ENCODE data around the gene RASSF3. TPM values are rescaled to one million over a fixed set of nuclear protein-coding genes. Genes with fewer than 3 reads are reported as not detected.

The RASSF3 gene
- total and polyA plus RNA-seq, 10 of the 15 experiments (the other 5 are each of a cell fraction or from before 2014, with no cell fraction given), result 6.9 to 62.4 (median 30.3) TPM

DNA sequence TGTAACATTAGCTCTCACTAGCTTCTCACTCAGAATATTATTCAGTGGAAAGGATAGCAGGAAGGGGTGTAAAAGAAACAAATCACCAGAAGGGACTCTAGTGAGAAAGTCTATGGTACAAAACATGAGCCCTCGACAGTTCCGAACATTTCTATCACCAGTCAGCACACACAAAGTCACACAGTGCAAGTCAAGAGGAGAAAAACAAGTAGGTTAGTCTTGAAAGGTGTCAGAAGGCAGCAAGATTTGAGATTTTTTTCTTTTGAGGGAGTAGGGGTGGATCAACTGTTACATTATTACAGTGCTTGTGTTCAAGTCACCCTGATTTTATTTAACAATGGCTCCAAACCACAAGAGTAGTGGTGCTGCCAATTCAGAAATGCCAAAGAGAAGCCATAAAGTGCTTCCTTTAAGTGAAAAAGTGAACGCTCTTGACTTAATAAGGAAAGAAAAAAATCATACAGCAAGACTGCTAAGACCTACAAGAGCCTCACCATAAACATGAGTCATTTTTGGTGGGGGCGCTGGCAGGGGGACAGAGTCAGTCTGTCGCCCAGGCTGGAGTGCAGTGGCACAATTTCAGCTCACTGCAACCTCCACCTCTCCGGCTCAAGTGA lies 106.7 kb downstream of the RASSF3 start:
- no peak overlapping the region for H3K27ac ChIP-seq (ENCODE audit: control insufficient read depth, insufficient read depth)
- ChIA-PET SMC1A (ENCODE audit: uncharacterized antibody, unreplicated experiment) (interaction anchor here (0.9 to 1.5 kb wide), 3 partner anchors 13 to 168 kb away, joined by 3 to 6 read pairs (median 5); no protein-coding TSS in a partner anchor), RAD21 (ENCODE audit: unreplicated experiment) (no interaction called here), CTCF (interaction anchor here (1.1 kb wide), 2 partner anchors 10 to 169 kb away, joined by 3 read pairs; no protein-coding TSS in a partner anchor), POLR2A (interaction anchor here (1.0 kb wide), 2 partner anchors 26 to 66 kb away, joined by 4 to 5 read pairs; no protein-coding TSS in a partner anchor)
- H3K9ac ChIP-seq (ENCODE audit: control insufficient read depth, insufficient read depth, low read length), result no peak overlapping the region
- WGBS (ENCODE audit: insufficient coverage, insufficient replicate concordance, low lambda C conversion rate, missing lambda C conversion rate), result 97% methylated on average over 6 of the region's 6 CpGs
- no peaks in the 10 kb centered on the region for H3K79me2 ChIP-seq (ENCODE audit: control insufficient read depth, insufficient read depth, low read length)
- H2AFZ ChIP-seq (ENCODE audit: control insufficient read depth, low read depth, low read length), result no peak overlapping the region
- no peak overlapping the region for H3K4me3 ChIP-seq
- in situ Hi-C loops (cut with MboI) (no loop called here), intact Hi-C loops (cut with micrococcal nuclease; ENCODE audit: unreplicated experiment) (no loop called here)
- ATAC-seq (no peak), FAIRE-seq (no peak), DNase-seq (ENCODE audit: low read depth, low spot score) (no peak)
- H4K20me1 ChIP-seq (ENCODE audit: control insufficient read depth, insufficient read depth), result no peaks in the 10 kb centered on the region
- no peak overlapping the region for H3K4me2 ChIP-seq (ENCODE audit: control insufficient read depth, insufficient read depth)
- peaks cover 4% of the 10 kb centered on the region for H3K4me1 ChIP-seq (ENCODE audit: control insufficient read depth, insufficient read depth, low read length)
- no peaks in the 10 kb centered on the region for H3K9me3 ChIP-seq (replicated peaks; ENCODE audit: control insufficient read depth, insufficient read depth, low read length)
- BruUV-seq (replicated peaks), result no TSS peak
- peaks cover 0 to 6% of the 10 kb centered on the region in 2 experiments; a peak in 2 of 4 replicates for H3K36me3 ChIP-seq (ENCODE audit: control insufficient read depth in 2 of 2, insufficient read depth in 2 of 2, low read length in 1 of 2)
- no peaks in the 10 kb centered on the region for H3K27me3 ChIP-seq (replicated peaks in 1 of 2; ENCODE audit: control insufficient read depth in 2 of 2, insufficient read depth in 2 of 2, low read length in 1 of 2)
- TF ChIP-seq SMAD1 (IDR thresholded peaks at IDR 0.05; ENCODE audit: low read depth, partially characterized antibody), result no peak
- TF ChIP-seq SMARCA5 (IDR thresholded peaks at IDR 0.05), result no peak
- no peak for TF ChIP-seq PAX8 (IDR thresholded peaks at IDR 0.05)
- TF ChIP-seq, protein P1, sequence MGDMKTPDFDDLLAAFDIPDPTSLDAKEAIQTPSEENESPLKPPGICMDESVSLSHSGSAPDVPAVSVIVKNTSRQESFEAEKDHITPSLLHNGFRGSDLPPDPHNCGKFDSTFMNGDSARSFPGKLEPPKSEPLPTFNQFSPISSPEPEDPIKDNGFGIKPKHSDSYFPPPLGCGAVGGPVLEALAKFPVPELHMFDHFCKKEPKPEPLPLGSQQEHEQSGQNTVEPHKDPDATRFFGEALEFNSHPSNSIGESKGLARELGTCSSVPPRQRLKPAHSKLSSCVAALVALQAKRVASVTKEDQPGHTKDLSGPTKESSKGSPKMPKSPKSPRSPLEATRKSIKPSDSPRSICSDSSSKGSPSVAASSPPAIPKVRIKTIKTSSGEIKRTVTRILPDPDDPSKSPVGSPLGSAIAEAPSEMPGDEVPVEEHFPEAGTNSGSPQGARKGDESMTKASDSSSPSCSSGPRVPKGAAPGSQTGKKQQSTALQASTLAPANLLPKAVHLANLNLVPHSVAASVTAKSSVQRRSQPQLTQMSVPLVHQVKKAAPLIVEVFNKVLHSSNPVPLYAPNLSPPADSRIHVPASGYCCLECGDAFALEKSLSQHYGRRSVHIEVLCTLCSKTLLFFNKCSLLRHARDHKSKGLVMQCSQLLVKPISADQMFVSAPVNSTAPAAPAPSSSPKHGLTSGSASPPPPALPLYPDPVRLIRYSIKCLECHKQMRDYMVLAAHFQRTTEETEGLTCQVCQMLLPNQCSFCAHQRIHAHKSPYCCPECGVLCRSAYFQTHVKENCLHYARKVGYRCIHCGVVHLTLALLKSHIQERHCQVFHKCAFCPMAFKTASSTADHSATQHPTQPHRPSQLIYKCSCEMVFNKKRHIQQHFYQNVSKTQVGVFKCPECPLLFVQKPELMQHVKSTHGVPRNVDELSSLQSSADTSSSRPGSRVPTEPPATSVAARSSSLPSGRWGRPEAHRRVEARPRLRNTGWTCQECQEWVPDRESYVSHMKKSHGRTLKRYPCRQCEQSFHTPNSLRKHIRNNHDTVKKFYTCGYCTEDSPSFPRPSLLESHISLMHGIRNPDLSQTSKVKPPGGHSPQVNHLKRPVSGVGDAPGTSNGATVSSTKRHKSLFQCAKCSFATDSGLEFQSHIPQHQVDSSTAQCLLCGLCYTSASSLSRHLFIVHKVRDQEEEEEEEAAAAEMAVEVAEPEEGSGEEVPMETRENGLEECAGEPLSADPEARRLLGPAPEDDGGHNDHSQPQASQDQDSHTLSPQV (IDR thresholded peaks at IDR 0.05), result no peak
- TF ChIP-seq NFIC (IDR thresholded peaks at IDR 0.05; ENCODE audit: low read depth, low read length), result no peak
- TF ChIP-seq HCFC1 (IDR thresholded peaks at IDR 0.05; ENCODE audit: low read length), result no peak
- TF ChIP-seq RB1 (IDR thresholded peaks at IDR 0.05; ENCODE audit: borderline replicate concordance), result no peak
- TF ChIP-seq, protein P2, sequence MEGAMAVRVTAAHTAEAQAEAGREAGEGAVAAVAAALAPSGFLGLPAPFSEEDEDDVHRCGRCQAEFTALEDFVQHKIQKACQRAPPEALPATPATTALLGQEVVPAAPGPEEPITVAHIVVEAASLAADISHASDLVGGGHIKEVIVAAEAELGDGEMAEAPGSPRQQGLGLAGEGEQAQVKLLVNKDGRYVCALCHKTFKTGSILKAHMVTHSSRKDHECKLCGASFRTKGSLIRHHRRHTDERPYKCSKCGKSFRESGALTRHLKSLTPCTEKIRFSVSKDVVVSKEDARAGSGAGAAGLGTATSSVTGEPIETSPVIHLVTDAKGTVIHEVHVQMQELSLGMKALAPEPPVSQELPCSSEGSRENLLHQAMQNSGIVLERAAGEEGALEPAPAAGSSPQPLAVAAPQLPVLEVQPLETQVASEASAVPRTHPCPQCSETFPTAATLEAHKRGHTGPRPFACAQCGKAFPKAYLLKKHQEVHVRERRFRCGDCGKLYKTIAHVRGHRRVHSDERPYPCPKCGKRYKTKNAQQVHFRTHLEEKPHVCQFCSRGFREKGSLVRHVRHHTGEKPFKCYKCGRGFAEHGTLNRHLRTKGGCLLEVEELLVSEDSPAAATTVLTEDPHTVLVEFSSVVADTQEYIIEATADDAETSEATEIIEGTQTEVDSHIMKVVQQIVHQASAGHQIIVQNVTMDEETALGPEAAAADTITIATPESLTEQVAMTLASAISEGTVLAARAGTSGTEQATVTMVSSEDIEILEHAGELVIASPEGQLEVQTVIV (IDR thresholded peaks at IDR 0.05; ENCODE audit: borderline replicate concordance, partially characterized antibody), result no peak
- TF ChIP-seq TCF3 (IDR thresholded peaks at IDR 0.05; ENCODE audit: borderline replicate concordance, insufficient read depth, low read depth, low read length), result no peak
- TF ChIP-seq, protein P3, sequence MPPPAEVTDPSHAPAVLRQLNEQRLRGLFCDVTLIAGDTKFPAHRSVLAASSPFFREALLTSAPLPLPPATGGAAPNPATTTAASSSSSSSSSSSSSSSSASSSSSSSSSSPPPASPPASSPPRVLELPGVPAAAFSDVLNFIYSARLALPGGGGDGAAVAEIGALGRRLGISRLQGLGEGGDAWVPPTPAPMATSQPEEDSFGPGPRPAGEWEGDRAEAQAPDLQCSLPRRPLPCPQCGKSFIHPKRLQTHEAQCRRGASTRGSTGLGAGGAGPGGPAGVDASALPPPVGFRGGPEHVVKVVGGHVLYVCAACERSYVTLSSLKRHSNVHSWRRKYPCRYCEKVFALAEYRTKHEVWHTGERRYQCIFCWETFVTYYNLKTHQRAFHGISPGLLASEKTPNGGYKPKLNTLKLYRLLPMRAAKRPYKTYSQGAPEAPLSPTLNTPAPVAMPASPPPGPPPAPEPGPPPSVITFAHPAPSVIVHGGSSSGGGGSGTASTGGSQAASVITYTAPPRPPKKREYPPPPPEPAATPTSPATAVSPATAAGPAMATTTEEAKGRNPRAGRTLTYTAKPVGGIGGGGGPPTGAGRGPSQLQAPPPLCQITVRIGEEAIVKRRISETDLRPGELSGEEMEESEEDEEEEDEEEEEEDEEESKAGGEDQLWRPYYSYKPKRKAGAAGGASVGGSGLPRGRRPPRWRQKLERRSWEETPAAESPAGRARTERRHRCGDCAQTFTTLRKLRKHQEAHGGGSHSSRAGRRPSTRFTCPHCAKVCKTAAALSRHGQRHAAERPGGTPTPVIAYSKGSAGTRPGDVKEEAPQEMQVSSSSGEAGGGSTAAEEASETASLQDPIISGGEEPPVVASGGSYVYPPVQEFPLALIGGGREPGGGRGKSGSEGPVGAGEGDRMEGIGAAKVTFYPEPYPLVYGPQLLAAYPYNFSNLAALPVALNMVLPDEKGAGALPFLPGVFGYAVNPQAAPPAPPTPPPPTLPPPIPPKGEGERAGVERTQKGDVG (CRISPR knock-in tag; IDR thresholded peaks at IDR 0.05), result no peak
- TF ChIP-seq HDGF (IDR thresholded peaks at IDR 0.05), result no peak
- TF ChIP-seq CBFB (IDR thresholded peaks at IDR 0.05; ENCODE audit: low read depth), result no peak
- TF ChIP-seq LARP7 (IDR thresholded peaks at IDR 0.05), result no peak
- no peak for TF ChIP-seq CBX3 (IDR thresholded peaks at IDR 0.05; ENCODE audit: borderline replicate concordance, low read depth)
